GM23338 (cell line): ENCODE results near the gene TFEB. TPM values are rescaled to one million over a fixed set of nuclear protein-coding genes. Genes with fewer than 3 reads are reported as not detected.

Experiments used
- ATAC-seq: fragments of 200-7000 bp; cut with Tn5 transposase; 3 replicates; pipeline ENCODE4 v1.9.1; 2020
- DNase-seq: peaks from one replicate; pipeline ENCODE4 v3.0.0-alpha.2; 2015; ENCODE audit warnings: low spot score
- H2AFZ ChIP-seq: fragments of 200-600 bp; sonication (generic); 2 replicates; pipeline ENCODE4 v1.8.0; 2016; ENCODE audit warnings: antibody characterized with exemption, mild to moderate bottlenecking, moderate library complexity
- H3F3A ChIP-seq: fragments of 200-600 bp; sonication (generic); replicated peaks from 2 replicates; pipeline ENCODE4 v1.8.0; 2017; ENCODE audit warnings: antibody characterized with exemption, mixed run types, low read depth
- H3K27ac ChIP-seq: fragments of 200-600 bp; sonication (generic); 2 replicates; pipeline ENCODE4 v1.6.1; 2016; ENCODE audit warnings: low read depth
- H3K27me3 ChIP-seq: fragments of 200-600 bp; sonication (generic); 2 replicates; pipeline ENCODE4 v1.8.0; 2016; ENCODE audit warnings: mild to moderate bottlenecking, mixed run types, moderate library complexity; ENCODE audit not compliant: insufficient read depth
- H3K36me3 ChIP-seq: fragments of 200-600 bp; sonication (generic); 2 replicates; pipeline ENCODE4 v1.8.0; 2016; ENCODE audit warnings: mild to moderate bottlenecking; ENCODE audit not compliant: insufficient read depth
- H3K4me1 ChIP-seq: fragments of 200-600 bp; sonication (generic); 2 replicates; pipeline ENCODE4 v1.8.0; 2016; ENCODE audit warnings: mild to moderate bottlenecking, moderate library complexity; ENCODE audit not compliant: insufficient read depth
- H3K4me2 ChIP-seq: fragments of 200-600 bp; sonication (generic); 2 replicates; pipeline ENCODE4 v1.7.1; 2017; ENCODE audit warnings: mixed run types
- H3K4me3 ChIP-seq: fragments of 200-600 bp; sonication (generic); 2 replicates; pipeline ENCODE4 v1.6.1; 2016; ENCODE audit warnings: mixed run types
- H3K79me2 ChIP-seq: fragments of 200-600 bp; sonication (generic); replicated peaks from 2 replicates; pipeline ENCODE4 v1.8.0; 2017; ENCODE audit warnings: mild to moderate bottlenecking; ENCODE audit not compliant: insufficient read depth
- H3K9me2 ChIP-seq: fragments of 200-600 bp; sonication (generic); 2 replicates; pipeline ENCODE4 v1.8.0; 2017; ENCODE audit not compliant: insufficient read depth
- H4K20me1 ChIP-seq: fragments of 200-600 bp; sonication (generic); replicated peaks from 2 replicates; pipeline ENCODE4 v1.8.0; 2017; ENCODE audit warnings: mild to moderate bottlenecking; ENCODE audit not compliant: insufficient read depth
- H3K27ac Mint-ChIP-seq: 2 replicates; pipeline ENCODE4 v1.8.0; 2020; ENCODE audit warnings: inconsistent platforms, mild to moderate bottlenecking, moderate library complexity, mixed read lengths
- H3K27me3 Mint-ChIP-seq: 3 replicates; pipeline ENCODE4 v1.8.0; 2022; ENCODE audit warnings: low read depth, mild to moderate bottlenecking, moderate library complexity, mixed read lengths, inconsistent platforms; ENCODE audit not compliant: insufficient read depth, poor library complexity
- H3K36me3 Mint-ChIP-seq: 3 replicates; pipeline ENCODE4 v1.8.0; 2021; ENCODE audit warnings: low read depth, mild to moderate bottlenecking, inconsistent platforms, moderate library complexity, mixed read lengths
- H3K4me1 Mint-ChIP-seq: 3 replicates; pipeline ENCODE4 v1.8.0; 2020; ENCODE audit warnings: mild to moderate bottlenecking, inconsistent platforms, mixed read lengths
- H3K4me3 Mint-ChIP-seq: 3 replicates; pipeline ENCODE4 v1.8.0; 2021; ENCODE audit warnings: moderate library complexity, mild to moderate bottlenecking, inconsistent platforms, mixed read lengths
- H3K9me3 Mint-ChIP-seq: 3 replicates; pipeline ENCODE4 v1.8.0; 2020; ENCODE audit warnings: moderate library complexity, mild to moderate bottlenecking, inconsistent platforms, mixed read lengths
- EZH2phosphoT487 ChIP-seq: fragments of 200-600 bp; sonication (generic); IDR thresholded peaks from one replicate; pipeline ENCODE4 v1.8.1; 2018; ENCODE audit warnings: antibody characterized with exemption; ENCODE audit not compliant: unreplicated experiment
- NANOG ChIP-seq: IDR thresholded peaks from 2 replicates; pipeline ENCODE4 v1.6.1; 2016; ENCODE audit warnings: antibody characterized with exemption, borderline replicate concordance
- REST ChIP-seq: IDR thresholded peaks from one replicate; pipeline ENCODE4 v1.6.1; 2018; ENCODE audit warnings: antibody characterized with exemption; ENCODE audit not compliant: unreplicated experiment
- polyA plus RNA-seq: library from polyadenylated mRNA; unstranded; fragments of >200 nt; fragmentation: Nextera tagmentation; extraction: Ambion mirVana; gene quantifications from 2 replicates; pipeline ENCODE4 v1.2.1, GENCODE V29; 2016
- total RNA-seq: library from RNA; depleted of rRNA; stranded (reverse); fragments of >200 nt; shearing (Covaris generic); gene quantifications from 2 replicates; pipeline ENCODE4 v1.2.3, GENCODE V29; 2014
- TF ChIP-seq, protein P1 (sequence below): fragments of 250-450 bp; sonication (Bioruptor Pico); IDR thresholded peaks from 2 replicates; pipeline ENCODE4 v1.5.0; 2020; ENCODE audit warnings: mild to moderate bottlenecking, moderate library complexity

Gene TFEB
- total and polyA plus RNA-seq, 2 experiments from 2014 or later: 1.3 to 4.3 TPM

- Mint-ChIP-seq H3K4me3 (no peak overlapping the region), H3K4me1 (peaks cover 9% of the 10 kb centered on the region; the same call in 2 of the 3 replicates), H3K27me3 (peaks cover 3% of the 10 kb centered on the region), H3K27ac (no peak overlapping the region), H3K36me3 (no peaks in the 10 kb centered on the region), H3K9me3 (no peaks in the 10 kb centered on the region)
- ATAC-seq (no peak; the same call in 2 of the 3 replicates), DNase-seq (no peak)
- H4K20me1 ChIP-seq: no peaks in the 10 kb centered on the region
- no peaks in the 10 kb centered on the region for H3K27me3 ChIP-seq
- no peak overlapping the region for H3K4me2 ChIP-seq
- no peak overlapping the region for H3K4me3 ChIP-seq
- H3K27ac ChIP-seq: no peak overlapping the region
- no peak overlapping the region for H2AFZ ChIP-seq
- no peaks in the 10 kb centered on the region for H3K9me2 ChIP-seq
- no peaks in the 10 kb centered on the region for H3K36me3 ChIP-seq
- H3K79me2 ChIP-seq: no peaks in the 10 kb centered on the region
- H3K4me1 ChIP-seq: no peaks in the 10 kb centered on the region
- no peaks in the 10 kb centered on the region for H3F3A ChIP-seq
- TF ChIP-seq, protein P1, sequence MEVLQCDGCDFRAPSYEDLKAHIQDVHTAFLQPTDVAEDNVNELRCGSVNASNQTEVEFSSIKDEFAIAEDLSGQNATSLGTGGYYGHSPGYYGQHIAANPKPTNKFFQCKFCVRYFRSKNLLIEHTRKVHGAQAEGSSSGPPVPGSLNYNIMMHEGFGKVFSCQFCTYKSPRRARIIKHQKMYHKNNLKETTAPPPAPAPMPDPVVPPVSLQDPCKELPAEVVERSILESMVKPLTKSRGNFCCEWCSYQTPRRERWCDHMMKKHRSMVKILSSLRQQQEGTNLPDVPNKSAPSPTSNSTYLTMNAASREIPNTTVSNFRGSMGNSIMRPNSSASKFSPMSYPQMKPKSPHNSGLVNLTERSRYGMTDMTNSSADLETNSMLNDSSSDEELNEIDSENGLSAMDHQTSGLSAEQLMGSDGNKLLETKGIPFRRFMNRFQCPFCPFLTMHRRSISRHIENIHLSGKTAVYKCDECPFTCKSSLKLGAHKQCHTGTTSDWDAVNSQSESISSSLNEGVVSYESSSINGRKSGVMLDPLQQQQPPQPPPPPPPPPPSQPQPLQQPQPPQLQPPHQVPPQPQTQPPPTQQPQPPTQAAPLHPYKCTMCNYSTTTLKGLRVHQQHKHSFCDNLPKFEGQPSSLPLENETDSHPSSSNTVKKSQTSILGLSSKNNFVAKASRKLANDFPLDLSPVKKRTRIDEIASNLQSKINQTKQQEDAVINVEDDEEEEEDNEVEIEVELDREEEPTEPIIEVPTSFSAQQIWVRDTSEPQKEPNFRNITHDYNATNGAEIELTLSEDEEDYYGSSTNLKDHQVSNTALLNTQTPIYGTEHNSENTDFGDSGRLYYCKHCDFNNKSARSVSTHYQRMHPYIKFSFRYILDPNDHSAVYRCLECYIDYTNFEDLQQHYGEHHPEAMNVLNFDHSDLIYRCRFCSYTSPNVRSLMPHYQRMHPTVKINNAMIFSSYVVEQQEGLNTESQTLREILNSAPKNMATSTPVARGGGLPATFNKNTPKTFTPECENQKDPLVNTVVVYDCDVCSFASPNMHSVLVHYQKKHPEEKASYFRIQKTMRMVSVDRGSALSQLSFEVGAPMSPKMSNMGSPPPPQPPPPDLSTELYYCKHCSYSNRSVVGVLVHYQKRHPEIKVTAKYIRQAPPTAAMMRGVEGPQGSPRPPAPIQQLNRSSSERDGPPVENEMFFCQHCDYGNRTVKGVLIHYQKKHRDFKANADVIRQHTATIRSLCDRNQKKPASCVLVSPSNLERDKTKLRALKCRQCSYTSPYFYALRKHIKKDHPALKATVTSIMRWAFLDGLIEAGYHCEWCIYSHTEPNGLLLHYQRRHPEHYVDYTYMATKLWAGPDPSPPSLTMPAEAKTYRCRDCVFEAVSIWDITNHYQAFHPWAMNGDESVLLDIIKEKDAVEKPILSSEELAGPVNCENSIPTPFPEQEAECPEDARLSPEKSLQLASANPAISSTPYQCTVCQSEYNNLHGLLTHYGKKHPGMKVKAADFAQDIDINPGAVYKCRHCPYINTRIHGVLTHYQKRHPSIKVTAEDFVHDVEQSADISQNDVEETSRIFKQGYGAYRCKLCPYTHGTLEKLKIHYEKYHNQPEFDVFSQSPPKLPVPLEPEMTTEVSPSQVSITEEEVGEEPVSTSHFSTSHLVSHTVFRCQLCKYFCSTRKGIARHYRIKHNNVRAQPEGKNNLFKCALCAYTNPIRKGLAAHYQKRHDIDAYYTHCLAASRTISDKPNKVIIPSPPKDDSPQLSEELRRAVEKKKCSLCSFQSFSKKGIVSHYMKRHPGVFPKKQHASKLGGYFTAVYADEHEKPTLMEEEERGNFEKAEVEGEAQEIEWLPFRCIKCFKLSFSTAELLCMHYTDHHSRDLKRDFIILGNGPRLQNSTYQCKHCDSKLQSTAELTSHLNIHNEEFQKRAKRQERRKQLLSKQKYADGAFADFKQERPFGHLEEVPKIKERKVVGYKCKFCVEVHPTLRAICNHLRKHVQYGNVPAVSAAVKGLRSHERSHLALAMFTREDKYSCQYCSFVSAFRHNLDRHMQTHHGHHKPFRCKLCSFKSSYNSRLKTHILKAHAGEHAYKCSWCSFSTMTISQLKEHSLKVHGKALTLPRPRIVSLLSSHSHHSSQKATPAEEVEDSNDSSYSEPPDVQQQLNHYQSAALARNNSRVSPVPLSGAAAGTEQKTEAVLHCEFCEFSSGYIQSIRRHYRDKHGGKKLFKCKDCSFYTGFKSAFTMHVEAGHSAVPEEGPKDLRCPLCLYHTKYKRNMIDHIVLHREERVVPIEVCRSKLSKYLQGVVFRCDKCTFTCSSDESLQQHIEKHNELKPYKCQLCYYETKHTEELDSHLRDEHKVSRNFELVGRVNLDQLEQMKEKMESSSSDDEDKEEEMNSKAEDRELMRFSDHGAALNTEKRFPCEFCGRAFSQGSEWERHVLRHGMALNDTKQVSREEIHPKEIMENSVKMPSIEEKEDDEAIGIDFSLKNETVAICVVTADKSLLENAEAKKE (CRISPR knock-in tag): no peak
- TF ChIP-seq NANOG: no peak
- TF ChIP-seq EZH2phosphoT487: no peak
- TF ChIP-seq REST: no peak
Observed at GRCh38 chr6:41712651-41713103, 22.7 kb downstream of the TFEB start.
